ENCODE results near the gene PSORS1C1. TPM values are rescaled to one million over a fixed set of nuclear protein-coding genes. Genes with fewer than 3 reads are reported as not detected.

The PSORS1C1 gene
- total and polyA plus RNA-seq, 2 of the 4 experiments (the other 2 are of a cell fraction) = 0.36 to 1.1 TPM

- Histone ChIP-seq H3K56ac (ENCODE audit: extremely low read depth, insufficient read depth, low read length) (no peak overlapping the region), H4K5ac (ENCODE audit: low read depth, low read length) (no peak overlapping the region), H2AK5ac (ENCODE audit: low read depth, low read length) (no peak overlapping the region), H3K9me1 (ENCODE audit: insufficient read depth, low read length) (peaks cover 8% of the 10 kb centered on the region), H3K4me2 (ENCODE audit: low read depth, low read length) (no peak overlapping the region), H2BK5ac (ENCODE audit: low read depth, low read length, poor library complexity, severe bottlenecking) (no peak overlapping the region), H2AK9ac (replicated peaks; ENCODE audit: low read depth, low read length, poor library complexity) (no peak overlapping the region), H3K23ac (ENCODE audit: low read depth, low read length) (no peak overlapping the region), H3K36me3 (ENCODE audit: control insufficient read depth, insufficient read depth, low read length) (peaks cover 24% of the 10 kb centered on the region), H3K18ac (ENCODE audit: low read depth, low read length) (no peak overlapping the region), H3K27me3 (ENCODE audit: control insufficient read depth, insufficient read depth, low read length) (no peaks in the 10 kb centered on the region), H4K91ac (ENCODE audit: insufficient read depth, low read depth, low read length) (no peak overlapping the region), H3K27ac (ENCODE audit: insufficient read depth, low read length) (no peak overlapping the region), H3K4me1 (ENCODE audit: control insufficient read depth, insufficient read depth, low read length) (peaks cover 8% of the 10 kb centered on the region), H3K4ac (ENCODE audit: low read depth, low read length) (no peak overlapping the region), H4K20me1 (ENCODE audit: insufficient read depth, low read length) (no peaks in the 10 kb centered on the region), H2AFZ (replicated peaks; ENCODE audit: low read length, poor library complexity) (no peak overlapping the region), H2BK15ac (ENCODE audit: low read depth, low read length) (no peak overlapping the region), H3K9ac (ENCODE audit: low read depth, low read length) (no peak overlapping the region), H4K8ac (ENCODE audit: low read depth in 2 of 2, low read length in 2 of 2) (no peak overlapping the region), H3K79me1 (ENCODE audit: low read depth in 1 of 2, low read length in 2 of 2) (no peaks in the 10 kb centered on the region), H3K4me3 (ENCODE audit: insufficient read depth, low read depth, low read length) (no peak overlapping the region), H3K14ac (replicated peaks; ENCODE audit: low read depth, low read length) (no peak overlapping the region), H2BK20ac (ENCODE audit: low read depth, low read length) (no peak overlapping the region), H2BK120ac (ENCODE audit: low read depth, low read length) (no peak overlapping the region), H3K9me3 (ENCODE audit: control insufficient read depth, insufficient read depth, low read length) (no peaks in the 10 kb centered on the region)
- DNase-seq = no peak
- in situ Hi-C loops (cut with MboI; ENCODE audit: low sequenced_read_pairs) (no loop called here), dilution Hi-C loops (cut with HindIII; ENCODE audit: low sequenced_read_pairs, unreplicated experiment) (no loop called here), intact Hi-C loops (cut with micrococcal nuclease) (no loop called here)
- ChIA-PET POLR2A (ENCODE audit: unreplicated experiment) (no interaction called here), CTCF (interaction anchor here (0.6 kb wide), 1 partner anchor 27 kb away, joined by 5 read pairs; no protein-coding TSS in a partner anchor)
- TF ChIP-seq CHD1 (IDR thresholded peaks at IDR 0.05; ENCODE audit: low read depth, low read length) = no peak
- ATAC-seq (ENCODE audit: low read depth) = no peak
- 80% methylated on average over 1 of the region's 11 CpGs; no CpG with 5 or more reads in 1 of the 2 experiments for WGBS, 2 experiments (ENCODE audit: extremely low coverage in 2 of 2, insufficient read length in 1 of 2)
- no TSS peak for BruUV-seq (replicated peaks)
Measured at GRCh38 chr6:31144970-31145340, 30.4 kb downstream of the PSORS1C1 start.
